Tibial nerve (tissue), 3 donors: ENCODE data around the gene TYMS.

ENCODE experiments used
- POLR2A ChIP-seq, 2 donors: fragments of 450-650 bp; IDR thresholded peaks; one replicate each; pipeline ENCODE4 v1.6.1; 2017; ENCODE audit warnings: antibody characterized with exemption in 2 of 2, mild to moderate bottlenecking in 2 of 2, moderate library complexity in 2 of 2
- TF ChIP-seq, protein P1 (sequence below), 5 experiments: fragments of 200-600 bp in 3 of 5; fragments of 450-650 bp in 2 of 5; sonication (generic) in 3 of 5; IDR thresholded peaks; one replicate each; pipeline ENCODE4 v1.5.1; 2016 to 2019; ENCODE audit warnings: antibody characterized with exemption in 5 of 5, mild to moderate bottlenecking in 3 of 5, moderate library complexity in 2 of 5

DNA sequence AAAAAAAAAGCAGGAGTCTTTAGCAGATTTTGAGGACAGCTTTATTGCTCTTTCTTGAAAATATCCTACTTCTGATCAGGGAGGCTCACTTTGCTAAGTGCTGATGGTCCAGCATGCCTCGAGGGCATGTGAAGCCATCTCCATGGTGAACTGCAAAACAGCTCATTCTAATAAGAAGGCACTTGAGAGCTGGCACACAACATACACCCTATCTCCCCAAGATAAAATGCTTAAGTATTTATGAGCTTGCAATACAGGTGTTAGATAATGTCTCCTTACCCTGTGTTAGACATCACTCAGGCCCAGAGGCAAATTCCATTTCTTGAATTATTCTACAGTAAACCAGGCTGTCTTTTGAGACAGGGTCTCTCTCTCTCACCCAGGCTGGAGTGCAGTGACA, 52.3 kb downstream of the TYMS start:
- TF ChIP-seq, protein P1, sequence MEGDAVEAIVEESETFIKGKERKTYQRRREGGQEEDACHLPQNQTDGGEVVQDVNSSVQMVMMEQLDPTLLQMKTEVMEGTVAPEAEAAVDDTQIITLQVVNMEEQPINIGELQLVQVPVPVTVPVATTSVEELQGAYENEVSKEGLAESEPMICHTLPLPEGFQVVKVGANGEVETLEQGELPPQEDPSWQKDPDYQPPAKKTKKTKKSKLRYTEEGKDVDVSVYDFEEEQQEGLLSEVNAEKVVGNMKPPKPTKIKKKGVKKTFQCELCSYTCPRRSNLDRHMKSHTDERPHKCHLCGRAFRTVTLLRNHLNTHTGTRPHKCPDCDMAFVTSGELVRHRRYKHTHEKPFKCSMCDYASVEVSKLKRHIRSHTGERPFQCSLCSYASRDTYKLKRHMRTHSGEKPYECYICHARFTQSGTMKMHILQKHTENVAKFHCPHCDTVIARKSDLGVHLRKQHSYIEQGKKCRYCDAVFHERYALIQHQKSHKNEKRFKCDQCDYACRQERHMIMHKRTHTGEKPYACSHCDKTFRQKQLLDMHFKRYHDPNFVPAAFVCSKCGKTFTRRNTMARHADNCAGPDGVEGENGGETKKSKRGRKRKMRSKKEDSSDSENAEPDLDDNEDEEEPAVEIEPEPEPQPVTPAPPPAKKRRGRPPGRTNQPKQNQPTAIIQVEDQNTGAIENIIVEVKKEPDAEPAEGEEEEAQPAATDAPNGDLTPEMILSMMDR (IDR thresholded peaks at IDR 0.05): no peak
- no peak for TF ChIP-seq POLR2A (IDR thresholded peaks at IDR 0.05)
